Measurements from ENCODE around the gene CHST9.
"Not testable (repeated sequence)": the region's sequence is repeated elsewhere in the genome, so short reads cannot be mapped to it uniquely, and the experiment has no call there.

- not testable (repeated sequence) for TF ChIP-seq POLR2A (IDR thresholded peaks at IDR 0.05; ENCODE audit: low read depth, low read length); CTCF (conservative IDR thresholded peaks at IDR 0.05; ENCODE audit: low read depth, low read length)
Measured at GRCh38 chr18:26972549-26972948, 212.6 kb downstream of the CHST9 start.

Data from IMR-90 (cell line).